Retina (tissue), 1 donor: Measurements from ENCODE around the gene COL11A2.
"Not testable (repeated sequence)": the region's sequence is repeated elsewhere in the genome, so short reads cannot be mapped to it uniquely, and the experiment has no call there.

ENCODE experiments used
- DNase-seq: peaks from one replicate; pipeline ENCODE4 v3.0.0-alpha.2; 2016

COL11A2 gene

DNA sequence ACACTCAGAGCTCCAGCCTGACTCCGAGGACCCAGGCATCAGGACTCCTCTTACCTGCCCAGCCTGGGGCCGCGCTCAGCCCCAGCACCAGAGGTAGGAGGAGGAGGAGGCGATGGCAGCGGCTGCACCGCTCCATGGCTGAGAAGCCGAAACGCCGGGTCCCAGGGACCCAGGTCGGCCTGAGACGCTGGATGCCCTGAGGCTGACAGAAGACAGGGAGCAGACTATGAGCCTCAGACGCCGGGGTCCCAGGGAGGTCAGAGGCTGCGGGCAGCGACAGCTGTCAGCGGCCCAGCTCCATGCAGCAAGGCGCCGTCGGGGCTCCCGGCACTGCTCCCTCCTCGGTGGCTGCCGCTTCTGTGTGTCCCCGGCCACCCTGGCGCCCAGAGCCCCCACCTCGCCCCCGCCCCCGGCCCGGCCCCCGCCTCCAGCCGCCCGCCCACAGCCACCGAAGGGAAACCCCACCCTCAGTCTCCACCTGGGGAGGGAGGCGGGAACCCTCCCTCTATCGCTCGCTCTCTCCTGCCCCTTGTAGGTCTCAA lies at the start of gene COL11A2:
COL11A2 (minus strand) TSS at position 363 of the 542 bp plus-strand sequence; CDS start at position 136, 227 bp downstream.
- DNase-seq = peak; percentile 47

DNA sequence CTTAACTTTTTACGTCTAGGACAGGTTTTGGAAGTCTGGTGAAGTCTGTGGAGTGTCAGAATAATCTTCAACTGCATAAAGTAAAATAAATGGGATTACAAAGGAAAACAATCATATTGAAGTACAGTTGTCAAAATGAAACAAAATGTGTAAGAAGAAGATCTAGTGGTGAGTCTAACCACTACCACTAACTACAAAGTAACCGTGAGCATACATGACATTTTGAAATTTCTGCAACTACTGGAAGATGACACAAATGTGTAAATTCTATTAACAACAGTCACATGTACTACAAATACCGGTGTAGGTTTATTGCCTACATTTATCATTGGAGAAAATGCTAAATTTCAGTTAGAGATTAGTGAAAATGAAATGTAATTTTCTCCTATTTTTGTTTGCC lies 49.7 kb upstream of the COL11A2 start:
- no peak for DNase-seq

DNA sequence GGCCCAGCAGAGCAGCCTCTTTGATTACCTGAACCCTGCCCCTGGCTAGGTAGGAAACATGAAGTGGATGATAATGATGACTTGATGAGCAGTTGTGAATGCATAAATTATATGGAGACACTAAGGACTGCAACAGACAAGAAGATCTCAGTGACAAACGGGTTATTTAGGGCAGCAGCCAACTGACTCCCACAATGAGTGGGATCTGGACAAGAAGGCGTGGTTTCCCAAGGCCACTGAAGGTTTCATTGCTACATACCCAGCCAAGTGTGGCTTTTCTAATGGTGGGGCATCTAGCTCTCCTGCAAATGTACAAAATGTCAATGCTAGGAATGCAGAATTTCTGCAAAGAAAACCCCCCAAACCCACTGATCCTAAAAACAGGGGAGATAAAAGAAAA lies 45.5 kb upstream of the COL11A2 start:
- no peak for DNase-seq

DNA sequence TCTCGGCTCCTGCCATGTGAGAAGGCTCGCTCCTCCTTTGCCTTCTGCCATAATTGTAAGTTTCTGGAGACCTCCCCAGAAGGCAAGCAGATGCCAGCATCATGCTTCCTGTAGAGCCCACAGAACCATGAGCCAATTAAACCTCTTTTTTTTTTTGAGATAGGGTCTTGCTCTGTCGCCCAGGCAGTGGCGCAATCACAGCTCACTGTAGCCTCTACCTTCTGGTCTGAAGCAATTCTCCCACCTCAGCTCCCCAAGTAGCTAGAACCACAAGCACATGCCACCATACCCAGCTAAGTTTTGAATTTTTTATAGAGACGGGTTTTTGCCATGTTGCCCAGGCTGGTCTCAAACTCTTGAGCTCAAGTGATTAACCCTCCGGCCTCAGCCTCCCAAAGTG lies 44.6 kb upstream of the COL11A2 start:
- no peak for DNase-seq

DNA sequence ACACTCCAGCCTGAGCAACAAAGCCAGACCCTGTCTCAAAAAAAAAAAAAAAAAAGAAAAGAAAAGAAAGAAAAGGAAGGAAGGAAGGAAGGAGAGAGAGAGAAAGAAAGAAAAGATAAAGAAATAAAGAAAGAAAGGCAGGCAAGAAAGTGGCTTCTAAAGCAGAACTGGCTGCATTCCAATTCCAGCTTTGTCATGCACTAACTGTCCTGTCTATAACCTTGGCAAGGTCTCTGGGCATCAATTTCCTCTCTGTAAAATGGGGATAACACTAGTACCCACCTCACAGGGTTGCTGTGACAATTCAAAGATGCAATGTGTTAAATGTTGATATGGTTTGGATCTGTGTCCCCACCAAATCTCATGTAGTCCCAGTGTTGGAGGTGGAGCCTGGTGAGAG lies 44.1 kb upstream of the COL11A2 start:
- DNase-seq = no peak

DNA sequence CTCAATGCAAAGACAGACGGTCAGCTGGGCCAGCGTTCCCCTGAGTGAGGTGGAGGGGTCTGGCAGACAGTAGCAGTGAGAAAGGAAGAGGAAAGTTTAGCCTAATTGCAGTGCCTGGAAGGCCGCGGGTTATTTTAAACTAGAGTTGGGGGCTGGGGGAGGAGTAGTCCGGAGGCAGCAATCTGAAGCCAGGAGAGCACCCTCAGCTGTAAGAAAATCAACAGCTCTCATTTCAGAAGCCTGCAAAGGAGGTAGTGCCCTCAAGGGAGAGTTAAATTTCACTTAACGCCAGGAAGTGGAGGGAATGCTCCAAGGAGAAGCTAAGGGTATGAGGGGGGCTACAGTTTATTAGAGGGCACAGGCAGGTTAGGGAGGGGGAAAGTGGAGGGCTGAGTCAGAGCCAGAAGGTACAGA lies 43.0 kb upstream of the COL11A2 start:
- no peak for DNase-seq

DNA sequence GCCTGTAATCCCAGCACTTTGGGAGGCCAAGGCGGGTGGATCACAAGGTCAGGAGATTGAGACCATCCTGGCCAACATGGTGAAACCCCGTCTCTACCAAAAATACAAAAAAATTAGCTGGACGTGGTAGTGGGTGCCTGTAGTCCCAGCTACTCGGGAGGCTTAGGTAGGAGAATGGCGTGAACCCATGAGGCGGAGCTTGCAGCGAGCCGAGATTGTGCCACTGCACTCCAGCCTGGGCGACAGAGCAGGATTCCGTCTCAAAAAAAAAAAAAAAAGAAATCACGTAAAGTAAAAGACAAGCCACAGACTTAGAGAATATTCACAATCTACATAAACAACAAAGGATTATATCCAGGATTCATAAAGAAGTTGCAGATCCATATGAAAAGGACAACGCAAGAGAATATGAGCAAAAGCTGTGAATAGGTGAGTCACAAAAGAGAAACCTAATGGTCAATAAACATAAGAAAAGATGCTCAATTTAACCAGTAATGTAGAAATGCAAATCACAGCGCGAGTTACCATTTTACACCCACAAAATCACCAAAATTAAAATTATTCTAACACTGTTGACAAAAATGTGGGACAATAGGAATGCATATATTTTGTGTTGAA lies 34.3 kb upstream of the COL11A2 start:
- not testable (repeated sequence) for DNase-seq

DNA sequence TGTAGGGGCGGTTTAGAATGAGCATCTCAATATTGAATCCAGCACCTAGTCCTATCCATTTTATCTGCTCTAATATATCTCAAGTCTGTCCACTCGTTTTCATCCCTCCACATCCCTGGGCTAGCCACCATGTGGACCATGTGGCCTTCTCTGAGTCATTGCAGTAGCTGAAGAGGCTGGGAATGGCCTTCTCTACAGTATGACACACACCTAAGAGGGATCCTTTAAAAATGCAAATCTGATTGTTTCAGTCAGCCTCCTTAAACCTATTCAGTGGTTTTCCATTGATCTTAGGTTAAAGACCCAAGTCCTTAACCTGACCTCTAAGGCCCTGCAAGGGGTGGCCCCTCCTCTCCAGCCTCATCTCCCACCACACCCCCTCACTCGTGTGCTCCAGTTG lies 25.4 kb upstream of the COL11A2 start:
- DNase-seq = no peak

DNA sequence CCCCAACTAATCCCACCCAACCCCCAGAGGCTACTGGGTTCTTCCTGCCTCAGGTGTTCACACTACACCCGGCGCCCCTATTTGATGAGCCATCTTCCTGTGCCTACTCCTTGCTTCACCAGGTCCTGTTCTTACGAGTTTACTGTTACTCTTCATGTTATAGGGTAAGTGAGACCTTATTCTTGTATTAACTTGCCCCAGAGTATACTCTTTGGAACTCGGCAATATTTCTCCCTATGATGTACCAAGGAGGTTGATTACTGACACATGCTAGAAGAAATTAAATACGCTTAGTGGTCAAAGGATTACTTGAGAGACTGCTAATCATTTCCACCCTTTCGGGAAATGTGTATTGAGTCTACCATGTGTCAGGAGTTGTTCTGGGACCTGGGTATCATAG lies 25.0 kb upstream of the COL11A2 start:
- DNase-seq = no peak

DNA sequence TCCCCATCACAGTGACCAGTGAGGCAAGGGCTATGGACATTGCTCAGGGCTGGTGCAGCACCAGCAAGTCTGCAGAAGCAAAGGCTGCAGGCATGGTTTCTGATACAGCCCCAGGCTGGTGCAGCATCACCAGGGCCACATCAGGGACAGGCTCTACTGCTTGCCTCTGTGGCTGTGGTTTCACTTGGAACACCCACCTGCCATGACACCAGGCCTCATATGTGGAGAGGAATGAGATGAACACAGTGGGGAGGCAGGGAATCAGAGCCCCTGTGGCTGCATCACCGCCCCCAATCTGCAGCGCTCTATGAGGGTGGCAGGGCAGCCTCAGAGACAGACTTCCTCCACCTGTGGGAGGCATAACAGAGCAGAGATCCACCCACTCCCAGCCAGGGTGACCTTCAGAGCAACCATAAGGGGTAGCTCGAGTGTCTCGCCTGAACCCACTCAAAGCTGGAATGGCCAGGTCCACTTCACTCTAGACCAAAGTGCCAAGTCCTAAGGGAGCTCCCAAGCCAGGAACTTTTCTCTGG lies 23.9 kb upstream of the COL11A2 start:
- DNase-seq = no peak

DNA sequence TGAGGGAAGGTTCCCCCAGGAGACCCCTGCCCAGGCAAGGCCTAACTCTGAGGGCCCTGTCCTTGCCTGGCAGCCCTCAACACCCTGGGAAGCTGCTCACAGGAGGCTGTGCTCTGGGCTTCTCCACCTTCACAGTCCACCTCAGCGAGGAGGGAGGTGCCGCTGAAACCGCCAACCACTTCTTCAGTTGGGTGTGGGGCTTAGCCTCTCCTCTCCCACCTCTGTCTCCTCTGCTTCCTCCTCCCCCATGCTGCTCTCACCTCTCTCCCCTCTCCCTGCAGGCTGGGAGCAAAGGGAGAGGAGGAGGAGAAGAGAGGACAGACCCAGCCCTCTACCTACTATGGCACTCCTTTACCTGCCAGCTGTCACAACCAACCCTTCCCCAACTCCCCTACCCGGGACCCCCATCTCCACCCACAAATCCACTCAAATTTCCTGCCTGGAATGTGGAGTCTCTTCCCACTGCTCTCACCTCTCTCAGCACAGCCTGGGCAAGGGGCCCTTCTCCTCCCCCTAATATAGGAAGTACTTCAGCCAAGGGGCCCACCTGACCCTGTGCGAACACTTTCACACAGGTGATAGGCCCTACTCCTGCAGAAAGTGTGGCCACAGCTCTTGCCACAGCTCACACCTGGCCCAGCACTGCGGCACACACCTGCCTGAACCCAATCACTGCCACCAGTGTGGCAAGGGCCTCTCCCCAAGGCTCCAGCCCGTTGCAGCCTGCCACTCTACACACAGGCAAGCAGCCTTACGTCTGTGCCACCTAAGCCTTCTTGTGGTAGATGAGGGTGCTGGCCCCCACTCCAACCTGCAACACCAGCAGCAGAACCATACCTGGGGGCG lies 23.2 kb upstream of the COL11A2 start:
- no peak for DNase-seq

DNA sequence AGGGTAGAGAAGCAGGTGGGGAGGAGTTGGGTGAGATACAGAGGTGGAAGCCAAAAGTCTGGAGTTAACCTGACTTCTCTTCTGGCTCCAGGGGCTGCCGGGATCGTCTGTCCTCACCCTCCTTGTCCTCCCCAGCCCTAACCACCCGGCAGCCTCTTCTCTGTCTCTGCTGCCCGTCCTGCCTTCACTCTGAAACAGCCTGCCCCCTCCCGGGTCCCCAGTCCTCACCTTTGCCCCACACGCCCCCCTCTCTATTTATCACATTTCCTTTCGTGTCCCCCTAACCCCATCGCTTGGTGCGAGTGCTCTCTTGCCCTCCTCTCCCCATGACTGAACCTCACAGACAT lies 21.7 kb upstream of the COL11A2 start:
- no peak for DNase-seq

DNA sequence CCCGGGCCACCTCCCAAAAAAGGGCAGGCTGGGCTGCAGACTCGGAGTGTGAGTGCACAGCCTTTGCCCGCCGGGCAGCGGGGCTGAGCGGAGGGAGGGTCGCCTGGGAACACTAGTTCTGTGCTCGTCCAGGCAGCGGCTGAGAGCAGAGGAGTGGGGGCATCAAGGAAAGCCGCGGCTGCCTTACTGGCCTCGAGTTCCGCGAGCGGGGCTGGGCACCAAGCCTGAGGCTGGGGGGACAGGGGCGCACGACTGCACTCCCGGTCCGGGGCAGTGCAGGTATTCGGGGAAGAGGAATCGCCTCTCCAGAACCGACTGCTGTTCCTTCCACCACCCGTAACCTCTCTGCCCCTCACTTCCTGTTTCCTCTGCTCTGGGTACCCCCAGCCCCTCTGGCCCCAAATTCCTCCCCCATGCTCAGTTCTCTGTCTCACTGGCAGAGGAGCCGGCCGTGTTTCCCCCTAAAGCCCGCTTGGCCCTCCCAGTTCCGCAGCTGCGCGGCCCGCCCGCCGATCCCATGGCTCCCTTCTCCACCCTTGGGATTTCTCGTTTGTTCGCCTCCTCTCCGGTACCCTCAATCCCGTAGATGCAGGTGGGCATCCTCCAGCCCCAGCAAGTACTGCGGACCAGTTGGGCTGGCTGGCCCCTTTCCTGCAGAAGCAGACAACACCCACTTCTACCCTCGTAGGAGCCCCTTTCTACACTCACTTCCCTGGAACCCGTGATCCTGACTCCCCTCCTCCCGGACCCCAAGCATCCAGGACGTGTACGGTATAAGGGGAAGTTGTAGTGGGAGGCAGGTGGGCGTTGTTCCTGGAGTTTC lies 21.1 kb upstream of the COL11A2 start:
- peak; percentile 62 for DNase-seq

DNA sequence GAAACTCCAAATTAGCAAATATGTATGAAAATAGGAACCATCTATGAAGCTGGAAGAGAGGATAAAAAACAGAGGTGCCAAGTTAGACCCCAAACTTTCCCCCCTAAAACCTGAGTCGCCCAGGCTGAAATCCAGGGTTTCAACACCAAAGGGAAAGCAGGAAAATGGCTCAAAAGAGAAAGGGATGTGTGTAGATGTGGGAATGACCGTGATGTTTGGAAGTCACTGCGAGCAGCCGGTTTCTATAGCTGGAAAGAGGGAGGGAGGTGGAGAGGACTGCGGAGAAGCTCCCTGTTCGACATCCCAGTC lies 20.5 kb upstream of the COL11A2 start:
- no peak for DNase-seq

DNA sequence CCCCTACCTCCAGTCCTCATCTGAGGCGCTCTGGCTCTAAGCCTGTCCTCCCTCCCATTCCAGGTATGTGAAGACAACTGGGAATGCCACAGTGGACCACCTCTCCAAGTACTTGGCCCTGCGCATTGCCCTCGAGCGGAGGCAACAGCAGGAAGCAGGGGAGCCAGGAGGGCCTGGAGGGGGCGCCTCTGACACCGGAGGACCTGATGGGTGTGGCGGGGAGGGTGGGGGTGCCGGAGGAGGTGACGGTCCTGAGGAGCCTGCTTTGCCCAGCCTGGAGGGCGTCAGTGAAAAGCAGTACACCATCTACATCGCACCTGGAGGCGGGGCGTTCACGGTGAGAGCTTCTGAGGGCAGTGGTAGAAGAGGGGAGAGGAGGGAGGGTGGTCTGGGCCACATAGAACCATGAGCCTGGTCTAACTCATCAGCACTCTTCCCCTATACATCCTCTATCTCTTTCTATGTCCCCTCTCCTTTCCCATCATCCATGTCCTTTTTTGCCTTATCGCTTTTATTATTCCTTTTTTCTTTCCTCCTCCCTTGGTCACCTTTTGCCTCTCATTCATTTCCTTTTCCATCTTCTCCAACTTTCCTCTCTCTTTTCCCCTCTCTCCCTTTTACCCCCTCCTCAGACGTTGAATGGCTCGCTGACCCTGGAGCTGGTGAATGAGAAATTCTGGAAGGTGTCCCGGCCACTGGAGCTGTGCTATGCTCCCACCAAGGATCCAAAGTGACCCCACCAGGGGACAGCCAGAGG lies 19.6 kb upstream of the COL11A2 start:
- DNase-seq = no peak

DNA sequence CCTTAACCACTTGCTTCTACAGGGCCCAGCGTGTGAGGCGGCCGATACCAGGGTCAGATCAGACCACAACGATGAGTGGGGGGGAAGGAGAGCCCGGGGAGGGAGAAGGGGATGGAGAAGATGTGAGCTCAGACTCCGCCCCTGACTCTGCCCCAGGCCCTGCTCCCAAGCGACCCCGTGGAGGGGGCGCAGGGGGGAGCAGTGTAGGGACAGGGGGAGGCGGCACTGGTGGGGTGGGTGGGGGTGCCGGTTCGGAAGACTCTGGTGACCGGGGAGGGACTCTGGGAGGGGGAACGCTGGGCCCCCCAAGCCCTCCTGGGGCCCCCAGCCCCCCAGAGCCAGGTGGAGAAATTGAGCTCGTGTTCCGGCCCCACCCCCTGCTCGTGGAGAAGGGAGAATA lies 18.9 kb upstream of the COL11A2 start:
- DNase-seq = no peak

DNA sequence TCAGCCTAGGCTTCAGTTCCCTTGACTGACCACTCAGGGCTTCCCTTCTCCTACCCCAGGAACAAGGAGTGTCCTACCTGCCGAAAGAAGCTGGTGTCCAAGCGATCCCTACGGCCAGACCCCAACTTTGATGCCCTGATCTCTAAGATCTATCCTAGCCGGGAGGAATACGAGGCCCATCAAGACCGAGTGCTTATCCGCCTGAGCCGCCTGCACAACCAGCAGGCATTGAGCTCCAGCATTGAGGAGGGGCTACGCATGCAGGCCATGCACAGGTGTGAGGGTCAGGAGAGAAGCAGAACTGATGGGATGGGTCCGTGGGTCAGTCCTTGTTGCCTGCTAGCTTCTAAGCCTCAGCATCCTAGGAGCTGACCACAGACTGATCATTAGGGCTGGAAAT lies 17.6 kb upstream of the COL11A2 start:
- no peak for DNase-seq

DNA sequence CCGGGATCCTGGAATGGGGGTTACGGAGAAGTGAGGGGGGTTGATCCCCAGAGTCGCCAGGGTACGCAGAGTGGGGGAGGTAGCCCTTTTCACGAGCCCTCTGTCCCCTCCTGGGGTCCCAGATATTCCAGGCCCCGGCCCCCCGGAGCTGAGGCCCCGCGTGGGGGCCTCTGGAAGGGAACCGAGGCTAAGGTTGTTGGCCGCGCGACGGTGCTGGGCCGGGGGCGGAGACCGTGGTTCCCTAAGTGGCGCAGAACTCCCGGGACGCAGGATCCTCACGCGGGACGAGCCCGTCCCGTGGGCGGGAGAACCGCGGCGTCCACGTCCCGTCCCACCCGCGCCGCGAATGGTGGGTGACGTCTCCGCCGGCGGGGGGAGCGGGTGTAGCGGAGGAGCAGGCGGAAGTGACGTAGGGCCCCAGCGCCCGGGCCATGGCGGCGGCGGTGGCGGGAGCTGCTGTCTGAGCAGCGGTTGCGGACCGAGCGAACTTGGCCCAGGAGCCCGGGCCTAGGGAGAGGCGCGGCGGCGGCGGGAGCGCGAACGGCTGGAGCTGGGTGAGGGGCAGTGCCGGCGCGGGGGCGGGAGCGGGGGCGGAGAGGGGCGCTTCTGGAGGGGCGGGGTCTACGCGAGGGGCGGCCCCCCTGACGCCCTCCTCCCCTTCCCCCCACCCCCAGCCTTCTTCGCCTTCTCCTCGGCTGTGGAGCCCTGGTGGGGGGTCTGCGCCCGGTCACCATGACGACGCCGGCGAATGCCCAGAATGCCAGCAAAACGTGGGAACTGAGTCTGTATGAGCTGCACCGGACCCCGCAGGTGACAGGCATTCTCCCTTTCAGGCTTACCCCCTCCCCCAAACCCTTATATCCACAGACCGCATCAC lies 16.1 kb upstream of the COL11A2 start, which contains the start of gene RING1:
RING1 (plus strand) TSS at position 410 of the 877 bp plus-strand sequence; CDS start at position 733, 323 bp downstream.
- DNase-seq = peak; percentile 92

DNA sequence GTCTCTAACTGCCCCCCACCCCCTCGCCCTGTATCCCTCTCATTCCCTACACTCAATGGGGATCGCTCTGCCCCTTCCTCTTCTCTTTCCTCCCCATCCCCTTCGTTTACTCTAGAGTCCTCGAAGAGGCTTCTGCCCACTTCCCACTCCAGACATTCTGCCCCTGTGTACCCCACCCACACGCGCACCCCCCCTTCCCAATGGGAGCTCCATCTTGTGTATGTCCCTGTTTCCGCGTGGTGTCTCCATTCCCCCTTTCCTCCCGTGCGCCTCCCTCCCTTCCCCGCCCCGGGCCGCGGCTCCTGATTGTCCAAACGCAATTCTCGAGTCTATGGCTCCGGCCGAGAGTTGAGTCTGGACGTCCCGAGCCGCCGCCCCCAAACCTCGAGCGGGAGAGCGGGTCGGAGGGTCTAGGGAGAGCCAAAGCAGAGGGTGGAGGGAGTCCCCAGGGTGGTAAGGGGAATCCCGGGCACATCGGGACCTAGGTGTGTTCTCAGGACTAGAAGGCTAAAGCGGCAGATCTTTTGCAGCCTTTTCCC lies 15.4 kb upstream of the COL11A2 start:
- no peak for DNase-seq

DNA sequence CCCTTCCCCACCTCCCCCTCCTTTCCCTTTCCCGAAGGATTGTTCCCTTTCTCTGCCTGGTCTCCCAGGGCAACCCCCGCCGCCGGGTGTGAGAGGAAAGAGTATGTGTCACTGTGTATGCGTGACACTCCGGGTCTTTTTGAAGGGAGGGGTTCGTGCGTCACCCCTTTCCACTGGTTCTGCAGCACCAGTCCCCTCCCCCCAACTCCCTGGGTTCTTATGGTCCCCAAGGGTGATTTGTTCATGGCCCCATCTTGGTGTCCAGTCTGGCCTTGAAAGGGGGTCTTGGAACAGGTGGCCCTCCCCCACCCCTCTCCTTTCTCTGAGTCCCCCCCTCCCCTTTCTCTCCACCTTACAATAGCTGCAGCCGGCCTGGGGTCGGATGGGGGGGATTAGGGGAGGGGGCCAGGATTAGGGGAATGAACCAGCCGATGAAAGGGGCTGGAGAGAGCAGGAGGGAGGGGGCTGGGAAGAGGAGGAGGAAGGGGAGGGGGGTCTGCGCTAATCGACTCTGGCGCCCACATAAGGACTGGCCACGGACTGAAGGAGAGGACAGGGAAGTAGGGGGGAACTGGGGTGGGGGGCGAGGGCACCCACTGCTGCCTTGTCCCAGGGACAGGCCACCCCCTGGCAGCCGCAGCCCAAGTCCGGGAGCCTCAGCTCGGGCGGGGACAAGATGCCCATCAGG lies 14.7 kb upstream of the COL11A2 start:
- peak; percentile 71 for DNase-seq
